ENCODE results near the gene ZNF501. TPM values are rescaled to one million over a fixed set of nuclear protein-coding genes. Genes with fewer than 3 reads are reported as not detected.

ZNF501 gene
- total and polyA plus RNA-seq, 2 of the 13 experiments (the other 11 are each of a cell fraction or from before 2014, with no cell fraction given) = 2.4 to 2.8 TPM

DNA sequence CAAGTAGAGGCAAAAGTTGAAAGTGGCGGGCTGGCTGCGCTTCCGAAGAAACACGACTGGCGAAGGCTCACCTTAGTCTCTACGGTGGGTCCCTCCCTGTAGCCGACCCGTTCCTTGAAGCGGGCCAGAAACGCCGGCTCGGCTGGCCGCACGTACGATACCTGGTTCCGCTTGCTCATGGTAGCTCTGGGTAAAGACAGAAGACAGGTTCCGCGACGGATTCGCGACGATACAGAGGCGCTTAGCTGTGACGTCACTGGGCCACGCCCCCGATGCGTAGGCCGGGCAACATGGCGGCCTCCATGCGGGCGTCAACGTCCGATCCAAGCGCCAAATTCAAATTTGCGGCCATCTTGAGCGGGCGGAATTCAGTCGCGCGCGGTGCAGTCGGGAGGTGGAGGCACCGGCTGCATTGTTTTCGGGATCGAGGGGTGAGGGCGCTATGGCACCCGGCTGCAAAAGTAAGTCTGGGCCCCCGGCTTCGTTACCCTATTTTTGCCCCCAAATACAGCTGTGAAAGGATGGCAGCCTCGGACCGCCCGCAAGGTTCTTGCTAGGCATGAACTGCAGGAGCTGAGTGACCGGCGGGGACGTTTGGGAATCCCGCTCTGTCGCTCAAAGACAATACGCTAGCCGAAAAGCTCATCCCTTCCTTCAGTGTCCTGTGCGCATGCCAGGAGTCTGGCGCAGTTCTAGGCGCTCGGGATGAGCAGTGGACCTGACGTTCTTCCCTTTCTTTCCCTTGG lies 32.2 kb downstream of the ZNF501 start, which contains the start of the genes KIAA1143 and KIF15 (continued):
- TF ChIP-seq SOX6 (IDR thresholded peaks at IDR 0.05) = no peak
- peak; percentile 67 for TF ChIP-seq SOX6 (CRISPR knock-in tag; IDR thresholded peaks at IDR 0.05)
- TF ChIP-seq ARNTL (CRISPR knock-in tag; IDR thresholded peaks at IDR 0.05) = no peak
- peak; percentile 90 for TF ChIP-seq CBX1 (IDR thresholded peaks at IDR 0.05; ENCODE audit: low read depth)
- TF ChIP-seq ZNF780A (CRISPR knock-in tag; IDR thresholded peaks at IDR 0.05) = no peak
- no peak for TF ChIP-seq U2AF2 (IDR thresholded peaks at IDR 0.05; ENCODE audit: low read depth, low read length)
- TF ChIP-seq ARNT2 (CRISPR knock-in tag; IDR thresholded peaks at IDR 0.05; ENCODE audit: low read depth) = peak; percentile 97
- TF ChIP-seq KAT8 (CRISPR knock-in tag; IDR thresholded peaks at IDR 0.05) = peak; percentile 97
- TF ChIP-seq, protein P1, sequence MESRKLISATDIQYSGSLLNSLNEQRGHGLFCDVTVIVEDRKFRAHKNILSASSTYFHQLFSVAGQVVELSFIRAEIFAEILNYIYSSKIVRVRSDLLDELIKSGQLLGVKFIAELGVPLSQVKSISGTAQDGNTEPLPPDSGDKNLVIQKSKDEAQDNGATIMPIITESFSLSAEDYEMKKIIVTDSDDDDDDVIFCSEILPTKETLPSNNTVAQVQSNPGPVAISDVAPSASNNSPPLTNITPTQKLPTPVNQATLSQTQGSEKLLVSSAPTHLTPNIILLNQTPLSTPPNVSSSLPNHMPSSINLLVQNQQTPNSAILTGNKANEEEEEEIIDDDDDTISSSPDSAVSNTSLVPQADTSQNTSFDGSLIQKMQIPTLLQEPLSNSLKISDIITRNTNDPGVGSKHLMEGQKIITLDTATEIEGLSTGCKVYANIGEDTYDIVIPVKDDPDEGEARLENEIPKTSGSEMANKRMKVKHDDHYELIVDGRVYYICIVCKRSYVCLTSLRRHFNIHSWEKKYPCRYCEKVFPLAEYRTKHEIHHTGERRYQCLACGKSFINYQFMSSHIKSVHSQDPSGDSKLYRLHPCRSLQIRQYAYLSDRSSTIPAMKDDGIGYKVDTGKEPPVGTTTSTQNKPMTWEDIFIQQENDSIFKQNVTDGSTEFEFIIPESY (CRISPR knock-in tag; IDR thresholded peaks at IDR 0.05) = no peak; the same call in none of the 2 replicates
- TF ChIP-seq ZNF557 (CRISPR knock-in tag; IDR thresholded peaks at IDR 0.05) = no peak
- TF ChIP-seq, protein P2, sequence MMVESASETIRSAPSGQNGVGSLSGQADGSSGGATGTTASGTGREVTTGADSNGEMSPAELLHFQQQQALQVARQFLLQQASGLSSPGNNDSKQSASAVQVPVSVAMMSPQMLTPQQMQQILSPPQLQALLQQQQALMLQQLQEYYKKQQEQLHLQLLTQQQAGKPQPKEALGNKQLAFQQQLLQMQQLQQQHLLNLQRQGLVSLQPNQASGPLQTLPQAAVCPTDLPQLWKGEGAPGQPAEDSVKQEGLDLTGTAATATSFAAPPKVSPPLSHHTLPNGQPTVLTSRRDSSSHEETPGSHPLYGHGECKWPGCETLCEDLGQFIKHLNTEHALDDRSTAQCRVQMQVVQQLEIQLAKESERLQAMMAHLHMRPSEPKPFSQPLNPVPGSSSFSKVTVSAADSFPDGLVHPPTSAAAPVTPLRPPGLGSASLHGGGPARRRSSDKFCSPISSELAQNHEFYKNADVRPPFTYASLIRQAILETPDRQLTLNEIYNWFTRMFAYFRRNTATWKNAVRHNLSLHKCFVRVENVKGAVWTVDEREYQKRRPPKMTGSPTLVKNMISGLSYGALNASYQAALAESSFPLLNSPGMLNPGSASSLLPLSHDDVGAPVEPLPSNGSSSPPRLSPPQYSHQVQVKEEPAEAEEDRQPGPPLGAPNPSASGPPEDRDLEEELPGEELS (CRISPR knock-in tag; IDR thresholded peaks at IDR 0.05) = peak; percentile 53; the same call in 1 of the 2 replicates
- peak; percentile 93 for TF ChIP-seq GABPB1 (CRISPR knock-in tag; IDR thresholded peaks at IDR 0.05)
- TF ChIP-seq STAG1 (CRISPR knock-in tag; IDR thresholded peaks at IDR 0.05) = no peak; the same call in 1 of the 2 replicates
- no peak for TF ChIP-seq HHEX (CRISPR knock-in tag; IDR thresholded peaks at IDR 0.05)
- peak; percentile 55; the same call in 1 of the 2 replicates for TF ChIP-seq MED13 (CRISPR knock-in tag; IDR thresholded peaks at IDR 0.05)
- TF ChIP-seq ZNF792 (CRISPR knock-in tag; IDR thresholded peaks at IDR 0.05) = peak; percentile 68; the same call in 1 of the 2 replicates
- TF ChIP-seq, protein P3, sequence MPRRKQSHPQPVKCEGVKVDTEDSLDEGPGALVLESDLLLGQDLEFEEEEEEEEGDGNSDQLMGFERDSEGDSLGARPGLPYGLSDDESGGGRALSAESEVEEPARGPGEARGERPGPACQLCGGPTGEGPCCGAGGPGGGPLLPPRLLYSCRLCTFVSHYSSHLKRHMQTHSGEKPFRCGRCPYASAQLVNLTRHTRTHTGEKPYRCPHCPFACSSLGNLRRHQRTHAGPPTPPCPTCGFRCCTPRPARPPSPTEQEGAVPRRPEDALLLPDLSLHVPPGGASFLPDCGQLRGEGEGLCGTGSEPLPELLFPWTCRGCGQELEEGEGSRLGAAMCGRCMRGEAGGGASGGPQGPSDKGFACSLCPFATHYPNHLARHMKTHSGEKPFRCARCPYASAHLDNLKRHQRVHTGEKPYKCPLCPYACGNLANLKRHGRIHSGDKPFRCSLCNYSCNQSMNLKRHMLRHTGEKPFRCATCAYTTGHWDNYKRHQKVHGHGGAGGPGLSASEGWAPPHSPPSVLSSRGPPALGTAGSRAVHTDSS (CRISPR knock-in tag; conservative IDR thresholded peaks at IDR 0.05) = 0 out of 2 replicates have a peak, but pooled peaks have one; percentile 53
- peak; percentile 88 for TF ChIP-seq TEAD3 (CRISPR knock-in tag; optimal IDR thresholded peaks at IDR 0.05; ENCODE audit: borderline replicate concordance)
- TF ChIP-seq RFXAP (CRISPR knock-in tag; IDR thresholded peaks at IDR 0.05; ENCODE audit: borderline replicate concordance) = peak; percentile 85; the same call in 1 of the 2 replicates
- TF ChIP-seq HNRNPK (IDR thresholded peaks at IDR 0.05; ENCODE audit: low read depth, low read length, poor library complexity, severe bottlenecking) = no peak
- TF ChIP-seq PRPF4 (IDR thresholded peaks at IDR 0.05; ENCODE audit: low read depth, low read length, poor library complexity, severe bottlenecking) = no peak
- no peak for TF ChIP-seq ZNF841 (CRISPR knock-in tag; IDR thresholded peaks at IDR 0.05; ENCODE audit: borderline replicate concordance)
- TF ChIP-seq ARID2 (CRISPR knock-in tag; IDR thresholded peaks at IDR 0.05; ENCODE audit: borderline replicate concordance) = peak; percentile 81; the same call in 1 of the 2 replicates
- TF ChIP-seq ZNF674 (CRISPR knock-in tag; IDR thresholded peaks at IDR 0.05; ENCODE audit: low read depth) = no peak
- TF ChIP-seq MXI1 (IDR thresholded peaks at IDR 0.05; ENCODE audit: borderline replicate concordance, low read depth, low read length) = peak; percentile 98
- TF ChIP-seq ZNF547 (CRISPR knock-in tag; IDR thresholded peaks at IDR 0.05) = peak; percentile 28; the same call in 1 of the 2 replicates
- TF ChIP-seq JDP2 (CRISPR knock-in tag; IDR thresholded peaks at IDR 0.05; ENCODE audit: borderline replicate concordance) = peak; percentile 66; the same call in 1 of the 2 replicates

Measured in HepG2 (cell line).